Prostate gland (tissue), 2 donors: ENCODE data around the gene SMIM8. TPM values are rescaled to one million over a fixed set of nuclear protein-coding genes. Genes with fewer than 3 reads are reported as not detected.
"Not testable (repeated sequence)": the region's sequence is repeated elsewhere in the genome, so short reads cannot be mapped to it uniquely, and the experiment has no call there.

ENCODE experiments used
- DNase-seq: peaks from one replicate; pipeline ENCODE4 v3.0.0-alpha.2; 2019; ENCODE audit warnings: low spot score
- H3K27ac ChIP-seq, 2 donors: fragments of 200-600 bp; sonication (generic); 2 replicates each; pipeline ENCODE4 v1.5.1; 2017 to 2019
- H3K27me3 ChIP-seq: fragments of 200-600 bp; sonication (generic); replicated peaks from 2 replicates; pipeline ENCODE4 v1.5.1; 2019; ENCODE audit not compliant: insufficient read depth
- H3K36me3 ChIP-seq, 2 donors: fragments of 200-600 bp; sonication (generic); 1 replicate in 1 of 2; 2 replicates in 1 of 2; pipeline versions ENCODE4 v1.5.1 to v1.8.1; 2017 to 2019
- H3K4me1 ChIP-seq: fragments of 200-600 bp; sonication (generic); replicated peaks from 2 replicates; pipeline ENCODE4 v1.5.1; 2019
- H3K4me3 ChIP-seq, 2 donors: fragments of 200-600 bp; sonication (generic); 2 replicates each; pipeline ENCODE4 v1.5.1; 2017 to 2019
- H3K9me3 ChIP-seq: fragments of 200-600 bp; sonication (generic); 2 replicates; pipeline ENCODE4 v1.5.1; 2017
- CTCF ChIP-seq, 4 experiments: fragments of 200-600 bp in 2 of 4; fragments of 450-650 bp in 2 of 4; sonication (generic) in 2 of 4; IDR thresholded peaks; 1 replicate in 3 of 4; 2 replicates in 1 of 4; pipeline ENCODE4 v1.5.1; 2016 to 2019; ENCODE audit warnings: antibody characterized with exemption in 4 of 4, mild to moderate bottlenecking in 2 of 4, moderate library complexity in 2 of 4
- POLR2A ChIP-seq: fragments of 450-650 bp; IDR thresholded peaks from one replicate; pipeline ENCODE4 v1.6.1; 2016; ENCODE audit warnings: antibody characterized with exemption, mild to moderate bottlenecking
- POLR2AphosphoS5 ChIP-seq: sonication (generic); formaldehyde crosslinking; IDR thresholded peaks from one replicate; pipeline ENCODE4 v1.6.1; 2017; ENCODE audit warnings: antibody characterized with exemption
- WGBS: methylation state at CpG from one replicate; pipeline ENCODE4 v1.1.5; 2018; 5-methylcytosine and 5-hydroxymethylcytosine counted together
- intact Hi-C: fragments of 100-400 bp; cut with DNase I; formaldehyde crosslinking; loops from one replicate; pipeline ENCODE4 v1.14.2; 2022
- total RNA-seq, 2 donors: library from RNA; depleted of rRNA; stranded (reverse); fragments of >200 nt; gene quantifications; one replicate each; pipeline ENCODE4 v1.1.0, GENCODE V29; 2016

Gene SMIM8
- total RNA-seq, 2 donors from 2014 or later: 6.1 to 12.9 TPM

DNA sequence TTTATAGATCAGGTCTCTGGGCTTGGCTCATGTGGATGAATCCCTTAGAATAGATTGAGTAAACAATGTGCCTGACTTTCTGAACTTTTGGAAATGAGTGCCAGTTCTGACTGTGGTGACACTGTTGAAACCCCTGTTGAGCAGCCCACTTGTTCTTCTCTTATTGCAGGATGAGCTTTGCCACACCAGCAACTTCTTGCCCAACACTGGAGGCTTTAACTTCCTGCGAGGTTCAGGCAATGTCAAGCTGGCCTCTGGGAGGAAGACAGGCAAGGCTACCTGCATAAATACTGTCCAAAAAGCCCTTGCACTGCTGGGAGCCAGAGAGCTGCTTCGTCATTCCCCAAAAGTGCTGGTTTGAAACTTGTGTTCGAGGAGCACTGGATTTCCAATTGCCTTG is 32.8 kb upstream of the SMIM8 start:
- no peak overlapping the region for H3K4me3 ChIP-seq
- intact Hi-C loops: no loop called here
- no peak overlapping the region for H3K27ac ChIP-seq
- TF ChIP-seq POLR2A (no peak), CTCF (IDR thresholded peaks at IDR 0.05) (no peak), POLR2AphosphoS5 (no peak)
- no peaks in the 10 kb centered on the region for H3K27me3 ChIP-seq
- no peaks in the 10 kb centered on the region for H3K4me1 ChIP-seq
- DNase-seq: no peak
- 92% methylated on average over 3 of the region's 3 CpGs for WGBS
- H3K9me3 ChIP-seq: no peaks in the 10 kb centered on the region
- H3K36me3 ChIP-seq: no peaks in the 10 kb centered on the region

GRCh38 chr6:87291883-87292282 is 30.5 kb upstream of the SMIM8 start:
- no peaks in the 10 kb centered on the region for H3K9me3 ChIP-seq
- intact Hi-C loops: no loop called here
- 37% methylated on average over 2 of the region's 2 CpGs for WGBS
- no peaks in the 10 kb centered on the region for H3K27me3 ChIP-seq
- no peak for DNase-seq
- no peak for TF ChIP-seq CTCF (IDR thresholded peaks at IDR 0.05)
- TF ChIP-seq POLR2A: no peak
- H3K27ac ChIP-seq: no peak overlapping the region
- H3K4me1 ChIP-seq: no peaks in the 10 kb centered on the region
- no peaks in the 10 kb centered on the region for H3K36me3 ChIP-seq
- no peak overlapping the region for H3K4me3 ChIP-seq

- DNase-seq: no peak
- Histone ChIP-seq H3K27me3 (no peaks in the 10 kb centered on the region), H3K4me3 (no peak overlapping the region), H3K9me3 (no peaks in the 10 kb centered on the region), H3K36me3 (no peaks in the 10 kb centered on the region), H3K27ac (no peak overlapping the region), H3K4me1 (no peaks in the 10 kb centered on the region)
- no peak for TF ChIP-seq CTCF (IDR thresholded peaks at IDR 0.05)
- TF ChIP-seq POLR2A: no peak
- no peak for TF ChIP-seq POLR2AphosphoS5
- intact Hi-C loops: no loop called here
- 78% methylated on average over 4 of the region's 4 CpGs for WGBS
Measured at GRCh38 chr6:87293526-87293925, 28.9 kb upstream of the SMIM8 start.

DNA sequence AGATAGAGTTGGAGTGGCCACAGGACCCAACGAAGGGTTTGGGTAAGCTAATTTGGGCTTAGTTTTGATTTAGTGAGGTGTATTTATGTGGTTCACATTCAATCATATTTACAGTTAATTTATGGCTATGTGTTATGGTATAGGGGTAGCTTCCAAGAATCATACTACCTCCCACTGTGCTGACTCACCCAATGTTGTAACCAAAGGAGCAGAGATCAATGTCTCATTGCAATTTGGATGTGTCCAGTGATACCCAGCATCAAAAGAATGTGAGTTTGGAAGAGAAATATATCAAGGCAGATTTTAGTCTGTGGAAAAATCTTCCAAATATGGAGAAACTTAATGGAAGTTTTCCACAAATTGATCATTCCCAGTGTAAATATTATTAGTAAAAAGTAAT is 25.3 kb upstream of the SMIM8 start:
- 78% methylated on average over 1 of the region's 1 CpG for WGBS
- Histone ChIP-seq H3K27me3 (no peaks in the 10 kb centered on the region), H3K4me3 (no peak overlapping the region), H3K36me3 (no peaks in the 10 kb centered on the region), H3K27ac (no peak overlapping the region), H3K4me1 (no peaks in the 10 kb centered on the region), H3K9me3 (no peaks in the 10 kb centered on the region)
- intact Hi-C loops: no loop called here
- TF ChIP-seq CTCF (IDR thresholded peaks at IDR 0.05): no peak
- TF ChIP-seq POLR2AphosphoS5: no peak
- DNase-seq: no peak

DNA sequence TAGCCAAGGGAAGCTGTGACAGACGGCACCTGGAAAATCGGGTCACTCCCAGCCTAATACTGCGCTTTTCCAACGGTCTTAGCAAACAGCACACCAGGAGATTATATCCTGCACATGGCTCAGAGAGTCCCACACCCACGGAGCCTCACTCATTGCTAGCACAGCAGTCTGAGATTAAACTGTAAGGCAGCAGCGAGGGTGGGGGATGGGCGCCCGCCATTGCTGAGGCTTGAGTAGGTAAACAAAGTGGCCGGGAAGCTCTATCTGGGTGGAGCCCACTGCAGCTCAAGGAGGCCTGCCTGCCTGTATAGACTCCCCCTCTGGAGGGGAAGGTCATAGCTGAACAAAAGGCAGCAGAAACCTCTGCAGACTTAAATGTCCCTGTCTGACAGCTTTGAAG is 21.1 kb upstream of the SMIM8 start:
- not testable (repeated sequence) for H3K9me3 ChIP-seq

GRCh38 chr6:87308970-87309369 is 13.4 kb upstream of the SMIM8 start:
- TF ChIP-seq POLR2AphosphoS5: no peak
- TF ChIP-seq CTCF (IDR thresholded peaks at IDR 0.05): no peak
- no peak for TF ChIP-seq POLR2A
- no peaks in the 10 kb centered on the region for H3K4me1 ChIP-seq
- intact Hi-C loops: no loop called here
- H3K9me3 ChIP-seq: no peaks in the 10 kb centered on the region
- no peaks in the 10 kb centered on the region for H3K27me3 ChIP-seq
- H3K4me3 ChIP-seq: no peak overlapping the region
- no peak for DNase-seq
- no peak overlapping the region for H3K27ac ChIP-seq
- WGBS: 68% methylated on average over 4 of the region's 4 CpGs
- no peaks in the 10 kb centered on the region for H3K36me3 ChIP-seq

More for the DNA sequence above, 21.1 kb upstream of the SMIM8 start:
- H3K4me1 ChIP-seq, intact Hi-C loops, H3K27me3 ChIP-seq, H3K4me3 ChIP-seq, DNase-seq, H3K27ac ChIP-seq, H3K36me3 ChIP-seq: not testable (repeated sequence)
- WGBS: 83% methylated on average over 9 of the region's 9 CpGs
